ENCODE results near the gene CHST6. TPM values are rescaled to one million over a fixed set of nuclear protein-coding genes. Genes with fewer than 3 reads are reported as not detected.
A peak's percentile ranks its signal among the peaks of the same experiment; 100 is the strongest.

Gene CHST6
- total and polyA plus RNA-seq, 2 of the 8 experiments (the other 6 are each of a cell fraction or from before 2014, with no cell fraction given): 18.2 to 25.4 TPM

DNA sequence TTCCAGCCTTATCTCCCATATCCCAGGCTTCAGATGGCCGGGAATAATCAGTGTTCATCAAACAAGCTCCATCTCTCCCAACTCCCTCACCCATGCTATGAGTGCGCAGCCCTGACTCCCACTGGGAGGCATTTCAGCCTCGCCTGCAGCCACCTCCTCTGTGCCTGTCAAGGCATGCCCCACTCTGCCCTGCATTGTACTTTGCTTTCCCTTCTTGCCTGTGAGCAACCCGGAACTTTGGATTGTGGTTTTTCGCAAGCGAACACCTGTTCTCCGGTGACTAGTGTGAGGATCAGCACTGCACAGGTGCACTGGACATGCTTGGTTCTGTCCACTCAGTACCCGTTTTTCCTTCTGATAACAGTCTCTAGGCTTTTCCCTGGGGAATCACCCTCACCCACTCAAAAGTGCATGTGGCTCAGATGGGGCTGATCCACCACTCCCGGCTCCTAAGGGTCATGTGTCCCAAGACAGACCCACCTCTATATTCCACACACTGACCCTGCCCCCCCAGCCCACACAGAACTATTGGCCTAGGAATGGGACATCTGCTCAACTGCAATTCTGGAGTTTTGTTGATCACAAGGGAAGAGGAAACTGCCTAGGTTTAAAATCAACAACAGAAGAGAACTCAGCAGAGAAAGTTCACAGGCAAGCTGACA is 9.1 kb downstream of the CHST6 start:
- Histone ChIP-seq H3K27me3 (replicated peaks in 1 of 4; ENCODE audit: control insufficient read depth in 3 of 4, extremely low read depth in 1 of 4, insufficient read depth in 3 of 4, low read length in 3 of 4) (no peaks in the 10 kb centered on the region), H3K14ac (ENCODE audit: insufficient read length) (no peak overlapping the region), H3K9ac (replicated peaks in 1 of 4; ENCODE audit: extremely low read depth in 1 of 4, low read depth in 3 of 4, low read length in 3 of 4) (peak overlapping the region in 1 of 4 experiments; percentile 9; a peak in 2 of 7 replicates), H3K4me1 (replicated peaks in 1 of 4; ENCODE audit: control insufficient read depth in 3 of 4, insufficient read depth in 4 of 4, low read length in 3 of 4) (no peaks in the 10 kb centered on the region), H2BK120ac (replicated peaks; ENCODE audit: low read depth, low read length) (no peak overlapping the region), H3K23ac (ENCODE audit: insufficient read length) (no peak overlapping the region), H3K4ac (replicated peaks; ENCODE audit: insufficient read length, low read depth, low read length) (no peak overlapping the region), H3K4me3 (ENCODE audit: extremely low read depth in 1 of 4, insufficient read depth in 2 of 4, low read depth in 3 of 4, low read length in 4 of 4) (no peak overlapping the region), H2AK5ac (ENCODE audit: low read depth, low read length) (no peak overlapping the region), H3K79me2 (ENCODE audit: control insufficient read depth in 1 of 2, insufficient read depth in 2 of 2, low read length in 2 of 2) (no peaks in the 10 kb centered on the region), H3K18ac (ENCODE audit: extremely low read depth, low read length) (peak overlapping the region; percentile 48), H4K5ac (ENCODE audit: insufficient read length, low read depth, low read length) (no peak overlapping the region), H4K91ac (replicated peaks; ENCODE audit: insufficient read length, low read length) (no peak overlapping the region), H3K4me2 (ENCODE audit: insufficient read depth in 1 of 2, low read depth in 2 of 2, low read length in 2 of 2) (no peak overlapping the region), H4K20me1 (replicated peaks in 1 of 2; ENCODE audit: control insufficient read depth in 1 of 2, insufficient read depth in 2 of 2, low read length in 2 of 2) (no peaks in the 10 kb centered on the region), H2BK15ac (ENCODE audit: low read length) (no peak overlapping the region), H2AFZ (ENCODE audit: low read length) (no peak overlapping the region), H3K23me2 (ENCODE audit: low read depth, low read length) (no peaks in the 10 kb centered on the region), H3K36me3 (ENCODE audit: control insufficient read depth in 2 of 4, insufficient read depth in 4 of 4, low read length in 3 of 4) (peaks cover 0 to 9% (median 3%) of the 10 kb centered on the region in 4 experiments; a peak in 4 of 8 replicates), H2BK20ac (ENCODE audit: low read length) (no peak overlapping the region), H3K56ac (replicated peaks; ENCODE audit: insufficient read length, low read depth, low read length) (no peak overlapping the region), H2BK12ac (ENCODE audit: low read depth, low read length) (no peak overlapping the region), H2BK5ac (ENCODE audit: low read depth, low read length) (peak overlapping the region; percentile 71), H3K79me1 (ENCODE audit: low read depth, low read length) (peaks cover 4% of the 10 kb centered on the region; the same call in 1 of the 2 replicates), H3K9me3 (ENCODE audit: insufficient read depth in 2 of 2, low read depth in 1 of 2, low read length in 1 of 2) (no peaks in the 10 kb centered on the region), H3K27ac (ENCODE audit: low read depth, low read length) (no peak overlapping the region), H4K8ac (ENCODE audit: extremely low read depth, insufficient read depth, low read length) (no peak overlapping the region)
- ChIA-PET CTCF (ENCODE audit: partially characterized antibody) (interaction anchor here (0.6 to 12.3 kb wide), 5 partner anchors 12 to 133 kb away, joined by 4 to 127 read pairs (median 12); partner anchors contain the start of gene TMEM170A), POLR2A (ENCODE audit: partially characterized antibody) (interaction anchor here (1.4 to 1.8 kb wide), 3 partner anchors 9 to 30 kb away, joined by 4 to 6 read pairs (median 5); partner anchors contain the start of gene CHST6)
- 91% methylated on average over 9 of the region's 9 CpGs; no CpG with 5 or more reads in 1 of the 2 experiments for WGBS, 2 experiments (ENCODE audit: extremely low coverage in 1 of 2, insufficient coverage in 1 of 2, insufficient read length in 1 of 2, insufficient replicate concordance in 2 of 2, low coverage in 1 of 2, low lambda C conversion rate in 2 of 2, missing lambda C conversion rate in 1 of 2)
- no peak for DNase-seq (ENCODE audit: low read depth in 1 of 2, low spot score in 2 of 2)
- no peak for FAIRE-seq
- no peak for TF ChIP-seq JUND (IDR thresholded peaks at IDR 0.05; ENCODE audit: low read length)
